HepG2 (cell line): ENCODE measurements around the gene NXPE4. TPM values are rescaled to one million over a fixed set of nuclear protein-coding genes. Genes with fewer than 3 reads are reported as not detected.

ENCODE experiments used
- ATAC-seq: fragments of 200-7000 bp; cut with Tn5 transposase; 3 replicates; pipeline ENCODE4 v1.9.1; 2020; ENCODE audit warnings: mild to moderate bottlenecking, moderate library complexity
- BruUV-seq: library from RNA; stranded (reverse); fragments of 400-500 nt; replicated peaks from 2 replicates; lab custom pipeline; 2021; lab: Mats Ljungman, UMichigan
- CTCF ChIA-PET: fragments of 300-600 bp; formaldehyde crosslinking; extraction: SDS; loops from one replicate; lab custom pipeline; 2021; ENCODE audit warnings: low total read pairs, inconsistent platforms, low intra/inter-chr PET ratio; lab: Yijun Ruan, JAX
- POLR2A ChIA-PET: fragments of 350-600 bp; sonication (Branson Sonifier 250); formaldehyde crosslinking; loops from one replicate; lab custom pipeline; 2020; ENCODE audit warnings: antibody characterized with exemption, inconsistent platforms; lab: Yijun Ruan, JAX
- DNase-seq: peaks from one replicate; pipeline ENCODE4 v3.0.0-alpha.2; 2015; ENCODE audit warnings: low spot score
- FAIRE-seq: peaks from 3 replicates; lab custom pipeline; 2011; peaks lifted over from hg19 to GRCh38; lab: Jason Lieb, UNC
- H2AFZ ChIP-seq: one replicate; pipeline ENCODE4 v1.6.1; 2011; ENCODE audit warnings: low read length, inconsistent platforms
- H3K27ac ChIP-seq: fragments of 300-600 bp; 3 replicates; pipeline ENCODE4 v1.8.0; 2011; ENCODE audit warnings: mixed run types, mild to moderate bottlenecking, mixed read lengths, low read length, inconsistent platforms; ENCODE audit not compliant: insufficient read depth; ENCODE audit errors: extremely low read length
- H3K27me3 ChIP-seq, 2 experiments: fragments of 200-600 bp in 1 of 2; 2 replicates in 1 of 2; 3 replicates in 1 of 2; pipeline versions ENCODE4 v1.6.0 to v1.8.0; 2011; ENCODE audit warnings: low read length in 2 of 2, mild to moderate bottlenecking in 2 of 2, moderate library complexity in 2 of 2, inconsistent platforms in 1 of 2; ENCODE audit not compliant: insufficient read depth in 2 of 2, control insufficient read depth in 1 of 2
- H3K36me3 ChIP-seq, 2 experiments: fragments of 200-600 bp in 1 of 2; replicated peaks in 1 of 2; 2 replicates in 1 of 2; 3 replicates in 1 of 2; pipeline versions ENCODE4 v1.5.1 to v1.8.0; 2011; ENCODE audit warnings: low read length in 2 of 2, inconsistent platforms in 1 of 2; ENCODE audit not compliant: insufficient read depth in 2 of 2, control insufficient read depth in 1 of 2
- H3K4me1 ChIP-seq: 2 replicates; pipeline ENCODE4 v1.5.1; 2012; ENCODE audit warnings: low read length, inconsistent platforms; ENCODE audit not compliant: insufficient read depth
- H3K4me2 ChIP-seq: 2 replicates; pipeline ENCODE4 v1.6.0; 2011; ENCODE audit warnings: low read depth, low read length, inconsistent platforms
- H3K4me3 ChIP-seq, 3 experiments: fragments of 200-600 bp in 1 of 3; sonication (generic), shearing (Covaris generic) in 1 of 3; replicated peaks in 1 of 3; 2 replicates each; pipeline ENCODE4 v1.5.1; 2011 to 2016; ENCODE audit warnings: low read length in 3 of 3, inconsistent platforms in 2 of 3, low read depth in 2 of 3, mild to moderate bottlenecking in 2 of 3, control low read depth in 1 of 3, mixed read lengths in 1 of 3; ENCODE audit not compliant: insufficient read depth in 1 of 3
- H3K79me2 ChIP-seq: one replicate; pipeline ENCODE4 v1.6.1; 2011; ENCODE audit warnings: low read length, inconsistent platforms; ENCODE audit not compliant: insufficient read depth
- H3K9ac ChIP-seq: 2 replicates; pipeline ENCODE4 v1.6.0; 2011; ENCODE audit warnings: mild to moderate bottlenecking, low read depth, low read length, inconsistent platforms; ENCODE audit not compliant: insufficient read depth
- H3K9me3 ChIP-seq: 2 replicates; pipeline ENCODE4 v1.5.1; 2012; ENCODE audit warnings: mild to moderate bottlenecking, low read length
- H4K20me1 ChIP-seq: 2 replicates; pipeline ENCODE4 v1.6.0; 2011; ENCODE audit warnings: inconsistent platforms, mild to moderate bottlenecking, low read length, moderate library complexity; ENCODE audit not compliant: insufficient read depth
- HNF4A ChIP-seq: sonication (generic); formaldehyde crosslinking; IDR thresholded peaks from 2 replicates; pipeline ENCODE4 v1.4.0; 2020; ENCODE audit warnings: missing genetic modification reagents
- KAT2B ChIP-seq: fragments of 150-350 bp; IDR thresholded peaks from 2 replicates; pipeline ENCODE4 v1.6.1; 2014; ENCODE audit warnings: low read depth, low read length, borderline replicate concordance
- SIN3B ChIP-seq: fragments of 150-350 bp; IDR thresholded peaks from 2 replicates; pipeline ENCODE4 v1.6.1; 2014; ENCODE audit warnings: low read length
- ZNF326 ChIP-seq: sonication (generic); formaldehyde crosslinking; IDR thresholded peaks from 2 replicates; pipeline ENCODE4 v1.4.0; 2020; ENCODE audit warnings: missing genetic modification reagents, borderline replicate concordance
- ZNF552 ChIP-seq: sonication (generic); formaldehyde crosslinking; IDR thresholded peaks from 2 replicates; pipeline ENCODE4 v1.9.0; 2022; ENCODE audit warnings: missing genetic modification reagents, mild to moderate bottlenecking, borderline replicate concordance
- ZNF607 ChIP-seq: sonication (generic); formaldehyde crosslinking; IDR thresholded peaks from 2 replicates; pipeline ENCODE4 v1.5.1; 2020; ENCODE audit warnings: missing genetic modification reagents, mild to moderate bottlenecking, borderline replicate concordance
- WGBS: methylation state at CpG from one replicate; pipeline ENCODE4 v1.1.6; 2017; ENCODE audit warnings: low lambda C conversion rate; 5-methylcytosine and 5-hydroxymethylcytosine counted together
- in situ Hi-C: cut with HindIII; loops from 2 replicates; pipeline ENCODE4 v1.10.0; 2017; ENCODE audit warnings: low pct_unique_long_range_greater_than_20kb; ENCODE audit not compliant: extremely low pct_ligation_motif_present
- intact Hi-C: fragments of 100-400 bp; cut with micrococcal nuclease; formaldehyde crosslinking; loops from one replicate; pipeline ENCODE4 v1.10.0; 2022; ENCODE audit not compliant: unreplicated experiment
- polyA plus RNA-seq, 8 experiments: library from polyadenylated mRNA; depleted of rRNA in 3 of 8; stranded (reverse) in 7 of 8; unstranded in 1 of 8; fragments of >200 nt; fragmentation: Illumina TruSeq in 4 of 8; extraction: Trizol in 4 of 8; gene quantifications; 2 replicates each; pipeline versions ENCODE4 v1.2.1 to v1.2.3, GENCODE V29; 2011 to 2016; ENCODE audit warnings: low read depth in 4 of 8, missing spikeins in 1 of 8, mixed read lengths in 1 of 8; ENCODE audit not compliant: insufficient read depth in 1 of 8
- total RNA-seq, 5 experiments: library from RNA; depleted of rRNA; stranded (reverse); fragments of >200 nt; fragmentation: Illumina TruSeq; extraction: Trizol; gene quantifications; 2 replicates each; pipeline ENCODE4 v1.2.3, GENCODE V29; 2016; ENCODE audit warnings: low read depth in 1 of 5
- TF ChIP-seq, protein P1 (sequence below): sonication (generic); formaldehyde crosslinking; IDR thresholded peaks from 2 replicates; pipeline ENCODE4 v1.4.0; 2020; ENCODE audit warnings: missing genetic modification reagents, borderline replicate concordance
- TF ChIP-seq, protein P2 (sequence below): sonication (generic); formaldehyde crosslinking; conservative IDR thresholded peaks from 2 replicates; pipeline ENCODE4 v1.5.0; 2020; ENCODE audit warnings: missing genetic modification reagents
- TF ChIP-seq, protein P3 (sequence below), 2 experiments: fragments of 450-650 bp in 1 of 2; sonication (generic) in 1 of 2; formaldehyde crosslinking in 1 of 2; IDR thresholded peaks; 2 replicates each; pipeline versions ENCODE4 v1.6.1 to v1.8.0; 2016 to 2022; ENCODE audit warnings: antibody characterized with exemption in 1 of 2, mild to moderate bottlenecking in 1 of 2, missing genetic modification reagents in 1 of 2

NXPE4 gene
- total and polyA plus RNA-seq, 2 of the 13 experiments (the other 11 are each of a cell fraction or from before 2014, with no cell fraction given), result not detected

DNA sequence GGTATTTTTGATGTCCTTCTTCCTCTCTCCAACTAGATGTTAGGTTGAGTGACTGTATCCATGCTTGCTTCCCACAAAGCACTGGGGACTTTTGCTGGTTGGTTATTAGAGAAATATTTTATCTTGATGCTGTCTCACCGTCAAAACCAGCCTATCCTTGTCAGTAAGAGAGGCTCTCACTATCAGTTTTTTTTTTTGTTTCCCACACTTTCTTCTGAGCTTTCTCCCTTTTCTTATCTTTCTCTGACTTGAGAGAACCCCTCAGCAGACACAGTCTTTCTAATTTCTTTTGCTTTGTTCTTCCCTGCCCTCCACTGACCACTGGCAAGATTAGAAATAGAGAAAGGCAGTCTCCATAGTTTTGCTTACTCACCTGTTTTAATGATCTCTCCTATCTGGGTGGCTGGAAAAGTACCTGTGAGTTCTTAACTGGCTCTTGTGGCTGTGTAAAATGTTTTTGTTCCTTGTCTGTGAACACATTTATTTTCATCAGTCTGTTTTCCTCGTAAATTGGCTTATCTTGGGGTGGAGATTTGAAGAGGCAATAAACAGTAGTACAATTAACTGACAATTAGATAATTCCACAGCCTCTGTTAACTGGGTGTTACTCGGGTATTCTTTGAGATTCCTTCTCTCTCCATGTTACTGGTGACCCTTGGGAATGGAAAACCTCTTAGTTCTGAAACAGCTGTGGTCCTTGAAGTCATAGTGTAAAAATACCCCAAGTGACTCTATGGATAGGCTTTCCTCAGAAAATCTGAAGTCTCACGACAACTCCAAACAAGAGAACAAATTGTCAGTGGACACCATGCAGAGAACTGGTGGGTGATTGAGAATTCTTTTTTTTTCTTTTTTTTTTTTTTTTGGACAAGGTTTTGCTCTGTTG is 35.9 kb downstream of the NXPE4 start, which contains the start of gene NXPE1:
NXPE1 (minus strand) TSS at position 457 of the 886 bp plus-strand sequence. CDS start 8,680 bp downstream, outside the sequence.
- no peak for ATAC-seq
- TF ChIP-seq, protein P1, sequence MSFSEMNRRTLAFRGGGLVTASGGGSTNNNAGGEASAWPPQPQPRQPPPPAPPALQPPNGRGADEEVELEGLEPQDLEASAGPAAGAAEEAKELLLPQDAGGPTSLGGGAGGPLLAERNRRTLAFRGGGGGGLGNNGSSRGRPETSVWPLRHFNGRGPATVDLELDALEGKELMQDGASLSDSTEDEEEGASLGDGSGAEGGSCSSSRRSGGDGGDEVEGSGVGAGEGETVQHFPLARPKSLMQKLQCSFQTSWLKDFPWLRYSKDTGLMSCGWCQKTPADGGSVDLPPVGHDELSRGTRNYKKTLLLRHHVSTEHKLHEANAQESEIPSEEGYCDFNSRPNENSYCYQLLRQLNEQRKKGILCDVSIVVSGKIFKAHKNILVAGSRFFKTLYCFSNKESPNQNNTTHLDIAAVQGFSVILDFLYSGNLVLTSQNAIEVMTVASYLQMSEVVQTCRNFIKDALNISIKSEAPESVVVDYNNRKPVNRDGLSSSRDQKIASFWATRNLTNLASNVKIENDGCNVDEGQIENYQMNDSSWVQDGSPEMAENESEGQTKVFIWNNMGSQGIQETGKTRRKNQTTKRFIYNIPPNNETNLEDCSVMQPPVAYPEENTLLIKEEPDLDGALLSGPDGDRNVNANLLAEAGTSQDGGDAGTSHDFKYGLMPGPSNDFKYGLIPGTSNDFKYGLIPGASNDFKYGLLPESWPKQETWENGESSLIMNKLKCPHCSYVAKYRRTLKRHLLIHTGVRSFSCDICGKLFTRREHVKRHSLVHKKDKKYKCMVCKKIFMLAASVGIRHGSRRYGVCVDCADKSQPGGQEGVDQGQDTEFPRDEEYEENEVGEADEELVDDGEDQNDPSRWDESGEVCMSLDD (CRISPR knock-in tag), result no peak
- TF ChIP-seq ZNF607 (CRISPR knock-in tag) (no peak), ZNF326 (CRISPR knock-in tag) (no peak), KAT2B (no peak), SIN3B (no peak), ZNF552 (CRISPR knock-in tag) (no peak), HNF4A (CRISPR knock-in tag) (no peak)
- TF ChIP-seq, protein P2, sequence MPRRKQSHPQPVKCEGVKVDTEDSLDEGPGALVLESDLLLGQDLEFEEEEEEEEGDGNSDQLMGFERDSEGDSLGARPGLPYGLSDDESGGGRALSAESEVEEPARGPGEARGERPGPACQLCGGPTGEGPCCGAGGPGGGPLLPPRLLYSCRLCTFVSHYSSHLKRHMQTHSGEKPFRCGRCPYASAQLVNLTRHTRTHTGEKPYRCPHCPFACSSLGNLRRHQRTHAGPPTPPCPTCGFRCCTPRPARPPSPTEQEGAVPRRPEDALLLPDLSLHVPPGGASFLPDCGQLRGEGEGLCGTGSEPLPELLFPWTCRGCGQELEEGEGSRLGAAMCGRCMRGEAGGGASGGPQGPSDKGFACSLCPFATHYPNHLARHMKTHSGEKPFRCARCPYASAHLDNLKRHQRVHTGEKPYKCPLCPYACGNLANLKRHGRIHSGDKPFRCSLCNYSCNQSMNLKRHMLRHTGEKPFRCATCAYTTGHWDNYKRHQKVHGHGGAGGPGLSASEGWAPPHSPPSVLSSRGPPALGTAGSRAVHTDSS, result no peak
- TF ChIP-seq, protein P3, sequence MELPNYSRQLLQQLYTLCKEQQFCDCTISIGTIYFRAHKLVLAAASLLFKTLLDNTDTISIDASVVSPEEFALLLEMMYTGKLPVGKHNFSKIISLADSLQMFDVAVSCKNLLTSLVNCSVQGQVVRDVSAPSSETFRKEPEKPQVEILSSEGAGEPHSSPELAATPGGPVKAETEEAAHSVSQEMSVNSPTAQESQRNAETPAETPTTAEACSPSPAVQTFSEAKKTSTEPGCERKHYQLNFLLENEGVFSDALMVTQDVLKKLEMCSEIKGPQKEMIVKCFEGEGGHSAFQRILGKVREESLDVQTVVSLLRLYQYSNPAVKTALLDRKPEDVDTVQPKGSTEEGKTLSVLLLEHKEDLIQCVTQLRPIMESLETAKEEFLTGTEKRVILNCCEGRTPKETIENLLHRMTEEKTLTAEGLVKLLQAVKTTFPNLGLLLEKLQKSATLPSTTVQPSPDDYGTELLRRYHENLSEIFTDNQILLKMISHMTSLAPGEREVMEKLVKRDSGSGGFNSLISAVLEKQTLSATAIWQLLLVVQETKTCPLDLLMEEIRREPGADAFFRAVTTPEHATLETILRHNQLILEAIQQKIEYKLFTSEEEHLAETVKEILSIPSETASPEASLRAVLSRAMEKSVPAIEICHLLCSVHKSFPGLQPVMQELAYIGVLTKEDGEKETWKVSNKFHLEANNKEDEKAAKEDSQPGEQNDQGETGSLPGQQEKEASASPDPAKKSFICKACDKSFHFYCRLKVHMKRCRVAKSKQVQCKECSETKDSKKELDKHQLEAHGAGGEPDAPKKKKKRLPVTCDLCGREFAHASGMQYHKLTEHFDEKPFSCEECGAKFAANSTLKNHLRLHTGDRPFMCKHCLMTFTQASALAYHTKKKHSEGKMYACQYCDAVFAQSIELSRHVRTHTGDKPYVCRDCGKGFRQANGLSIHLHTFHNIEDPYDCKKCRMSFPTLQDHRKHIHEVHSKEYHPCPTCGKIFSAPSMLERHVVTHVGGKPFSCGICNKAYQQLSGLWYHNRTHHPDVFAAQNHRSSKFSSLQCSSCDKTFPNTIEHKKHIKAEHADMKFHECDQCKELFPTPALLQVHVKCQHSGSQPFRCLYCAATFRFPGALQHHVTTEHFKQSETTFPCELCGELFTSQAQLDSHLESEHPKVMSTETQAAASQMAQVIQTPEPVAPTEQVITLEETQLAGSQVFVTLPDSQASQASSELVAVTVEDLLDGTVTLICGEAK (IDR thresholded peaks at IDR 0.05), result no peak
- TF ChIP-seq, protein P3 (CRISPR knock-in tag; IDR thresholded peaks at IDR 0.05), result no peak
- TF ChIP-seq, all 625 proteins: peak for 0
- no peak for DNase-seq
- Histone ChIP-seq H3K27me3 (no peaks in the 10 kb centered on the region; a peak in 1 of 5 replicates), H3K79me2 (no peaks in the 10 kb centered on the region), H3K36me3 (no peaks in the 10 kb centered on the region), H3K27ac (no peak within 1 kb of the TSS), H3K4me1 (no peaks in the 10 kb centered on the region), H2AFZ (no peak within 1 kb of the TSS), H3K9me3 (no peaks in the 10 kb centered on the region), H3K4me2 (no peak within 1 kb of the TSS), H3K4me3 (no peak within 1 kb of the TSS), H4K20me1 (no peaks in the 10 kb centered on the region), H3K9ac (no peak within 1 kb of the TSS)
- BruUV-seq, result no TSS peak
- ChIA-PET CTCF (no interaction called here), POLR2A (no interaction called here)
- in situ Hi-C loops, result no loop called here
- no peak for FAIRE-seq
- 7% methylated on average over 4 of the region's 4 CpGs for WGBS
- intact Hi-C loops, result no loop called here
